IMR-90 (cell line): Measurements from ENCODE around the gene MCF2L.

Experiments used
- POLR2A ChIP-seq: IDR thresholded peaks from 2 replicates; pipeline ENCODE4 v1.6.1; 2012; ENCODE audit warnings: mild to moderate bottlenecking, low read depth, low read length
- RAD21 ChIP-seq: IDR thresholded peaks from 2 replicates; pipeline ENCODE4 v1.6.1; 2012; ENCODE audit warnings: low read length, improper control_type of control experiment
- RCOR1 ChIP-seq: IDR thresholded peaks from 2 replicates; pipeline ENCODE4 v1.6.1; 2012; ENCODE audit warnings: mild to moderate bottlenecking, low read length, improper control_type of control experiment; ENCODE audit not compliant: insufficient replicate concordance
- TF ChIP-seq, protein P1 (sequence below): conservative IDR thresholded peaks from 2 replicates; pipeline ENCODE4 v1.5.1; 2012; ENCODE audit warnings: mild to moderate bottlenecking, low read depth, low read length, improper control_type of control experiment

DNA sequence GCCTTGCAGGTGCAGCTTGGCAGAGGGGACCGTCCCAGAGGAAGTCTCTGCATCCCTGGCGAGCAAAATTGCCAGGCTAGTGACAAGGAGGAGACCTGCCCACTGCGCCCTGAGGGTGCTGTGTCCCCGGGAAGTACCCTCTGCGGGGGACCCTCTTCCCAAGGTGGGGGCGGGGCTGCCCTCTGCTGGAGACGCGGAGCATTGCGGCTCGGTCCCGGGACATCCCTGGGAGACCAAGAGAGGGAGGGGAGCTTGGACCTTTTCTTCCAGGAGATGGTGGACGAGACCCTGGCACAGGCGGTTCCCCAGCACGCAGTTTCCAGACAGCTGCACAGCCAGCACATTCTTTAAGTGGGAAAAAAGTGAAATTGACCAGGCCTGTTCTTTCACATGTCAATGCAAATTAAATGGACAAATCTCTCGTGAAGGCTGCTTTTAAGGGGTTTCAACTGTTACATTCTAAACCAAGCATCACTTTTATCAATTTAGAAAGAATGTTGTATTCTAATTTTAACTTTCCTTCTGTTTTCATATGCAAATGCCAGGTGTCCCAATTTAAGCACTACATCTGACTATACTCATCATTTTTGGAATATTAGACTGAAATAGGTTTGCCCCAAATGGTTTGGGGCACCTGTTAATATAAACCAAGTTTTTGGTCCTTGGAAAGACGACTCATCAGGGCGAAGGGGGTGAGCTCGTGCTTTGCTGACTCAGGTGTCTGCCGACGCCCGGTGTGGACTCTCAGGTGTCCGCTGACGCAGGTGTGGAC lies 60.7 kb downstream of the MCF2L start:
- TF ChIP-seq RCOR1 (no peak), POLR2A (no peak), RAD21 (peak; percentile 48)
- TF ChIP-seq, protein P1, sequence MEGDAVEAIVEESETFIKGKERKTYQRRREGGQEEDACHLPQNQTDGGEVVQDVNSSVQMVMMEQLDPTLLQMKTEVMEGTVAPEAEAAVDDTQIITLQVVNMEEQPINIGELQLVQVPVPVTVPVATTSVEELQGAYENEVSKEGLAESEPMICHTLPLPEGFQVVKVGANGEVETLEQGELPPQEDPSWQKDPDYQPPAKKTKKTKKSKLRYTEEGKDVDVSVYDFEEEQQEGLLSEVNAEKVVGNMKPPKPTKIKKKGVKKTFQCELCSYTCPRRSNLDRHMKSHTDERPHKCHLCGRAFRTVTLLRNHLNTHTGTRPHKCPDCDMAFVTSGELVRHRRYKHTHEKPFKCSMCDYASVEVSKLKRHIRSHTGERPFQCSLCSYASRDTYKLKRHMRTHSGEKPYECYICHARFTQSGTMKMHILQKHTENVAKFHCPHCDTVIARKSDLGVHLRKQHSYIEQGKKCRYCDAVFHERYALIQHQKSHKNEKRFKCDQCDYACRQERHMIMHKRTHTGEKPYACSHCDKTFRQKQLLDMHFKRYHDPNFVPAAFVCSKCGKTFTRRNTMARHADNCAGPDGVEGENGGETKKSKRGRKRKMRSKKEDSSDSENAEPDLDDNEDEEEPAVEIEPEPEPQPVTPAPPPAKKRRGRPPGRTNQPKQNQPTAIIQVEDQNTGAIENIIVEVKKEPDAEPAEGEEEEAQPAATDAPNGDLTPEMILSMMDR: peak; percentile 66
